Adrenal gland (tissue), 12 donors: ENCODE data around the gene PRM1. TPM values are rescaled to one million over a fixed set of nuclear protein-coding genes. Genes with fewer than 3 reads are reported as not detected.

ENCODE experiments used
- DNase-seq, 7 donors: peaks; one replicate each; pipeline ENCODE4 v3.0.0-alpha.2; 2019 to 2020
- H3K27ac ChIP-seq, 5 donors: fragments of 200-600 bp; sonication (generic) in 4 of 5; 1 replicate in 3 of 5; 2 replicates in 2 of 5; pipeline versions ENCODE4 v1.5.1 to v1.8.0; 2016 to 2020; ENCODE audit warnings: mild to moderate bottlenecking in 1 of 5
- H3K27me3 ChIP-seq: fragments of 200-600 bp; 2 replicates; pipeline ENCODE4 v1.8.0; 2021
- H3K36me3 ChIP-seq, 2 donors: fragments of 200-600 bp; replicated peaks in 1 of 2; 1 replicate in 1 of 2; 2 replicates in 1 of 2; pipeline versions ENCODE4 v1.5.1 to v1.8.0; 2018 to 2022
- H3K4me1 ChIP-seq, 2 donors: fragments of 200-600 bp; replicated peaks in 1 of 2; 1 replicate in 1 of 2; 2 replicates in 1 of 2; pipeline versions ENCODE4 v1.5.1 to v1.8.0; 2018 to 2021
- H3K4me3 ChIP-seq, 4 donors: fragments of 200-600 bp; sonication (generic) in 3 of 4; one replicate each; pipeline ENCODE4 v1.5.1; 2016 to 2018
- H3K9me3 ChIP-seq, 3 donors: fragments of 200-600 bp; sonication (generic) in 1 of 3; replicated peaks in 1 of 3; 1 replicate in 2 of 3; 2 replicates in 1 of 3; pipeline versions ENCODE4 v1.5.1 to v1.8.0; 2016 to 2021
- CTCF ChIP-seq, 6 experiments: fragments of 450-650 bp in 4 of 6; fragments of 200-600 bp in 2 of 6; sonication (generic) in 1 of 6; IDR thresholded peaks; 1 replicate in 5 of 6; 2 replicates in 1 of 6; pipeline versions ENCODE4 v1.5.1 to v1.8.0; 2016 to 2021; ENCODE audit warnings: antibody characterized with exemption in 6 of 6, mild to moderate bottlenecking in 2 of 6, moderate library complexity in 1 of 6
- POLR2A ChIP-seq, 2 donors: fragments of 450-650 bp; IDR thresholded peaks; one replicate each; pipeline ENCODE4 v1.6.1; 2017; ENCODE audit warnings: antibody characterized with exemption in 2 of 2, mild to moderate bottlenecking in 2 of 2, moderate library complexity in 1 of 2
- WGBS, 4 donors: extraction: QIAGEN DNeasy Blood & Tissue Kit in 2 of 4; methylation state at CpG; one replicate each; pipeline versions ENCODE4 v1.1.5 to v1.1.7; 2013 to 2017; 5-methylcytosine and 5-hydroxymethylcytosine counted together
- intact Hi-C, 2 donors: fragments of 100-400 bp; cut with DNase I; formaldehyde crosslinking; loops; one replicate each; pipeline versions ENCODE4 v1.14.1 to v1.15.0; 2022 to 2023
- polyA plus RNA-seq, 3 donors: library from polyadenylated mRNA; stranded (reverse); fragments of 200-250 nt in 2 of 3; fragments of 350-450 nt in 1 of 3; fragmentation: Illumina TruSeq in 1 of 3; extraction: RNeasy Lipid Tissue Mini Kit (QIAGEN cat#74804) in 1 of 3; gene quantifications; one replicate each; pipeline ENCODE4 v1.2.3, GENCODE V29; 2013 to 2014
- total RNA-seq, 9 donors: library from RNA; depleted of rRNA in 4 of 9; stranded (reverse); fragments of >200 nt in 4 of 9; fragments of 120-200 nt in 1 of 9; fragmentation: NEBNext Ultra II Directional in 1 of 9; extraction: Animal tissue kit (Norgen Biotek cat#: 25700) in 1 of 9; gene quantifications; one replicate each; pipeline versions ENCODE4 v1.1.0 to v1.2.4, GENCODE V29; 2013 to 2023
- donor health status: healthy with polysubstance abuse.
- donor health status: Bipolar disorder and iron deficiency.
- donor health status: DM: yes; HTN: yes; CAD: no.
- donor health status: DM: no; HTN: no; CAD: no.
- donor health status: DM: no; HTN: no; CAD: no.
- donor health status: DM: yes; HTN: yes; CAD: no.

PRM1 gene
- total and polyA plus RNA-seq, 12 donors: not detected

- H3K9me3 ChIP-seq: no peaks in the 10 kb centered on the region
- H3K36me3 ChIP-seq: no peaks in the 10 kb centered on the region
- H3K4me1 ChIP-seq: peaks cover 0 to 8% of the 10 kb centered on the region in 2 donors
- H3K27me3 ChIP-seq: no peaks in the 10 kb centered on the region
- WGBS, 4 donors: 63 to 83% (median 77%) methylated on average over 10 to 16 of the region's 16 CpGs
- no peak overlapping the region for H3K27ac ChIP-seq
- no peak for TF ChIP-seq POLR2A (IDR thresholded peaks at IDR 0.05)
- no peak for TF ChIP-seq CTCF (IDR thresholded peaks at IDR 0.05)
- intact Hi-C loops: loop anchor here (10.0 kb wide), 2 partner anchors 105 to 115 kb away; no protein-coding TSS in a partner anchor
- DNase-seq: no peak
- H3K4me3 ChIP-seq: no peak overlapping the region
Observed at GRCh38 chr16:11250091-11250785, 30.9 kb downstream of the PRM1 start.

GRCh38 chr16:11249233-11250061, 31.7 kb downstream of the PRM1 start:
- no peak for DNase-seq
- intact Hi-C loops: loop anchor here (10.0 kb wide), 4 partner anchors 45 to 115 kb away; no protein-coding TSS in a partner anchor
- Histone ChIP-seq H3K9me3 (no peaks in the 10 kb centered on the region), H3K36me3 (no peaks in the 10 kb centered on the region), H3K27ac (no peak overlapping the region), H3K4me1 (peaks cover 0 to under 1% of the 10 kb centered on the region in 2 donors), H3K4me3 (no peak overlapping the region), H3K27me3 (no peaks in the 10 kb centered on the region)
- 90 to 94% (median 92%) methylated on average over 40 to 63 of the region's 63 CpGs for WGBS, 4 donors
- TF ChIP-seq CTCF (IDR thresholded peaks at IDR 0.05) (no peak), POLR2A (IDR thresholded peaks at IDR 0.05) (no peak)

- no peaks in the 10 kb centered on the region for H3K36me3 ChIP-seq
- 92 to 97% (median 95%) methylated on average over 8 of the region's 8 CpGs for WGBS, 4 donors
- TF ChIP-seq POLR2A (IDR thresholded peaks at IDR 0.05) (no peak), CTCF (IDR thresholded peaks at IDR 0.05) (no peak)
- no peak overlapping the region for H3K4me3 ChIP-seq
- intact Hi-C loops: loop anchor here in 1 of 2 donors (10.0 kb wide), 2 partner anchors 47 to 83 kb away; no protein-coding TSS in a partner anchor
- DNase-seq: no peak
- no peaks in the 10 kb centered on the region for H3K4me1 ChIP-seq
- H3K27me3 ChIP-seq: no peaks in the 10 kb centered on the region
- no peak overlapping the region for H3K27ac ChIP-seq
- H3K9me3 ChIP-seq: no peaks in the 10 kb centered on the region
Observed at GRCh38 chr16:11248133-11248532, 33.0 kb downstream of the PRM1 start.

GRCh38 chr16:11245988-11246387, 35.1 kb downstream of the PRM1 start:
- no peak overlapping the region for H3K27ac ChIP-seq
- no peaks in the 10 kb centered on the region for H3K4me1 ChIP-seq
- DNase-seq: no peak
- no peak overlapping the region for H3K4me3 ChIP-seq
- H3K27me3 ChIP-seq: no peaks in the 10 kb centered on the region
- no peaks in the 10 kb centered on the region for H3K36me3 ChIP-seq
- intact Hi-C loops: loop anchor here in 1 of 2 donors (10.0 kb wide), 2 partner anchors 49 to 81 kb away; no protein-coding TSS in a partner anchor
- TF ChIP-seq CTCF (IDR thresholded peaks at IDR 0.05): no peak
- TF ChIP-seq POLR2A (IDR thresholded peaks at IDR 0.05): no peak
- no peaks in the 10 kb centered on the region for H3K9me3 ChIP-seq
